Osteoblast (primary cell): ENCODE data around the gene CNTNAP5. TPM values are rescaled to one million over a fixed set of nuclear protein-coding genes. Genes with fewer than 3 reads are reported as not detected.

Experiments
- DNase-seq: peaks from one replicate; pipeline ENCODE4 v3.0.0; 2011; ENCODE audit warnings: low spot score, mixed read lengths; ENCODE audit not compliant: insufficient read length; ENCODE audit errors: missing footprints
- H2AFZ ChIP-seq: 2 replicates; pipeline ENCODE4 v1.6.0; 2011; ENCODE audit warnings: mild to moderate bottlenecking, low read length
- H3K27ac ChIP-seq: 2 replicates; pipeline ENCODE4 v1.5.1; 2011; ENCODE audit warnings: mild to moderate bottlenecking, low read depth, low read length, moderate library complexity
- H3K27me3 ChIP-seq: 2 replicates; pipeline ENCODE4 v1.6.0; 2012; ENCODE audit warnings: mild to moderate bottlenecking, control low read depth, inconsistent platforms, low read length, moderate library complexity; ENCODE audit not compliant: insufficient read depth
- H3K36me3 ChIP-seq: 2 replicates; pipeline ENCODE4 v1.5.1; 2011; ENCODE audit warnings: mild to moderate bottlenecking, low read length, control low read depth, moderate library complexity; ENCODE audit not compliant: insufficient read depth
- H3K4me1 ChIP-seq: 2 replicates; pipeline ENCODE4 v1.5.1; 2011; ENCODE audit warnings: mild to moderate bottlenecking, low read length, control low read depth, moderate library complexity; ENCODE audit not compliant: insufficient read depth
- H3K4me2 ChIP-seq: 2 replicates; pipeline ENCODE4 v1.6.0; 2011; ENCODE audit warnings: mild to moderate bottlenecking, low read length; ENCODE audit not compliant: insufficient read depth
- H3K4me3 ChIP-seq: fragments of 200-600 bp; sonication (generic); 3 replicates; pipeline ENCODE4 v1.5.1; 2012; ENCODE audit warnings: mild to moderate bottlenecking, low read length, inconsistent platforms; ENCODE audit not compliant: insufficient read depth
- H3K79me2 ChIP-seq: 2 replicates; pipeline ENCODE4 v1.6.0; 2012; ENCODE audit warnings: mild to moderate bottlenecking, low read length, control low read depth, inconsistent platforms; ENCODE audit not compliant: insufficient read depth
- H3K9me3 ChIP-seq: 2 replicates; pipeline ENCODE4 v1.5.1; 2011; ENCODE audit warnings: low read depth, low read length, control low read depth
- H4K20me1 ChIP-seq: 2 replicates; pipeline ENCODE4 v1.6.0; 2012; ENCODE audit warnings: mild to moderate bottlenecking, low read length, control low read depth; ENCODE audit not compliant: insufficient read depth
- CTCF ChIP-seq: IDR thresholded peaks from 2 replicates; pipeline ENCODE4 v1.5.1; 2011; ENCODE audit warnings: mild to moderate bottlenecking, low read depth, low read length, moderate library complexity; ENCODE audit errors: extremely low read depth
- total RNA-seq: library from RNA; depleted of rRNA; stranded (reverse); fragments of >200 nt; gene quantifications from 2 replicates; pipeline ENCODE4 v1.2.3, GENCODE V29; 2012

CNTNAP5 gene
- total RNA-seq, 1 donor: not detected

GRCh38 chr2:124874219-124874618 lies 849.1 kb downstream of the CNTNAP5 start:
- Histone ChIP-seq H3K9me3 (no peaks in the 10 kb centered on the region), H3K79me2 (no peaks in the 10 kb centered on the region), H4K20me1 (no peaks in the 10 kb centered on the region), H3K27me3 (no peaks in the 10 kb centered on the region), H3K4me2 (no peak overlapping the region), H2AFZ (no peak overlapping the region), H3K4me1 (no peaks in the 10 kb centered on the region), H3K4me3 (no peak overlapping the region), H3K36me3 (no peaks in the 10 kb centered on the region), H3K27ac (no peak overlapping the region)
- TF ChIP-seq CTCF: no peak
- no peak for DNase-seq

- Histone ChIP-seq H4K20me1 (no peaks in the 10 kb centered on the region), H3K79me2 (no peaks in the 10 kb centered on the region), H3K4me3 (no peak overlapping the region), H3K36me3 (no peaks in the 10 kb centered on the region), H3K4me2 (no peak overlapping the region), H3K27ac (no peak overlapping the region), H3K27me3 (no peaks in the 10 kb centered on the region), H2AFZ (no peak overlapping the region), H3K4me1 (no peaks in the 10 kb centered on the region), H3K9me3 (no peaks in the 10 kb centered on the region)
- no peak for TF ChIP-seq CTCF
- DNase-seq: no peak
Measured at GRCh38 chr2:124874676-124875075, 849.6 kb downstream of the CNTNAP5 start.

GRCh38 chr2:124875627-124876244 lies 850.6 kb downstream of the CNTNAP5 start:
- Histone ChIP-seq H3K79me2 (no peaks in the 10 kb centered on the region), H3K9me3 (no peaks in the 10 kb centered on the region), H3K4me2 (no peak overlapping the region), H3K4me1 (no peaks in the 10 kb centered on the region), H2AFZ (no peak overlapping the region), H3K36me3 (no peaks in the 10 kb centered on the region), H3K27me3 (no peaks in the 10 kb centered on the region), H3K4me3 (no peak overlapping the region), H3K27ac (no peak overlapping the region), H4K20me1 (no peaks in the 10 kb centered on the region)
- DNase-seq: no peak
- no peak for TF ChIP-seq CTCF

- DNase-seq: no peak
- H4K20me1 ChIP-seq: no peaks in the 10 kb centered on the region
- H2AFZ ChIP-seq: no peak overlapping the region
- no peaks in the 10 kb centered on the region for H3K4me1 ChIP-seq
- H3K27ac ChIP-seq: no peak overlapping the region
- H3K4me3 ChIP-seq: no peak overlapping the region
- no peaks in the 10 kb centered on the region for H3K9me3 ChIP-seq
- H3K4me2 ChIP-seq: no peak overlapping the region
- no peaks in the 10 kb centered on the region for H3K36me3 ChIP-seq
- TF ChIP-seq CTCF: no peak
- H3K27me3 ChIP-seq: no peaks in the 10 kb centered on the region
- no peaks in the 10 kb centered on the region for H3K79me2 ChIP-seq
Measured at GRCh38 chr2:124877141-124877577, 852.1 kb downstream of the CNTNAP5 start.
